OCI-LY7 (cell line): ENCODE results near the gene NVL. TPM values are rescaled to one million over a fixed set of nuclear protein-coding genes. Genes with fewer than 3 reads are reported as not detected.
A peak's percentile ranks its signal among the peaks of the same experiment; 100 is the strongest.

Experiments used
- BruUV-seq: library from RNA; stranded (reverse); fragments of 400-500 nt; replicated peaks from 2 replicates; lab custom pipeline; 2021; lab: Mats Ljungman, UMichigan
- CTCF ChIA-PET: fragments of 300-600 bp; sonication (Branson Sonifier 250); formaldehyde crosslinking; loops from one replicate; lab custom pipeline; 2022; ENCODE audit warnings: antibody characterized with exemption; ENCODE audit not compliant: unreplicated experiment; lab: Charles Lee
- POLR2A ChIA-PET: fragments of 300-600 bp; sonication (Branson Sonifier 250); formaldehyde crosslinking; loops from one replicate; lab custom pipeline; 2022; ENCODE audit warnings: antibody characterized with exemption; lab: Charles Lee
- DNase-seq: peaks from one replicate; pipeline ENCODE4 v3.0.0-alpha.2; 2015; ENCODE audit warnings: low spot score
- H2AFZ ChIP-seq: fragments of 200-600 bp; sonication (generic), shearing (Covaris generic); 2 replicates; pipeline ENCODE4 v1.6.1; 2014; ENCODE audit warnings: mild to moderate bottlenecking, antibody characterized with exemption, low read length, moderate library complexity
- H3K27ac ChIP-seq: fragments of 200-600 bp; sonication (generic); 2 replicates; pipeline ENCODE4 v1.5.1; 2014; ENCODE audit warnings: mixed run types, low read depth, mild to moderate bottlenecking, moderate library complexity, low read length, inconsistent platforms; ENCODE audit not compliant: poor library complexity, severe bottlenecking
- H3K36me3 ChIP-seq: fragments of 200-600 bp; sonication (generic); 2 replicates; pipeline ENCODE4 v1.6.1; 2014; ENCODE audit warnings: mild to moderate bottlenecking, antibody characterized with exemption, low read length, moderate library complexity, mixed read lengths; ENCODE audit not compliant: insufficient read depth
- H3K4me1 ChIP-seq: fragments of 200-600 bp; sonication (generic); 2 replicates; pipeline ENCODE4 v1.5.1; 2014; ENCODE audit warnings: mild to moderate bottlenecking, low read length; ENCODE audit not compliant: insufficient read depth, poor library complexity, severe bottlenecking
- H3K4me2 ChIP-seq: fragments of 200-600 bp; sonication (generic); 2 replicates; pipeline ENCODE4 v1.6.1; 2014; ENCODE audit warnings: mild to moderate bottlenecking, low read length
- H3K4me3 ChIP-seq: fragments of 200-600 bp; sonication (generic); 2 replicates; pipeline ENCODE4 v1.5.1; 2014; ENCODE audit warnings: mild to moderate bottlenecking, low read depth, low read length; ENCODE audit not compliant: poor library complexity, severe bottlenecking
- H3K79me2 ChIP-seq: fragments of 200-600 bp; sonication (generic); 2 replicates; pipeline ENCODE4 v1.6.1; 2016; ENCODE audit warnings: low read depth, mild to moderate bottlenecking, low read length, moderate library complexity, mixed read lengths; ENCODE audit not compliant: insufficient read depth
- H3K9me2 ChIP-seq: fragments of 200-600 bp; sonication (generic); 2 replicates; pipeline ENCODE4 v1.6.1; 2016; ENCODE audit warnings: mild to moderate bottlenecking, low read length, mixed read lengths; ENCODE audit not compliant: insufficient read depth
- H3K9me3 ChIP-seq: fragments of 200-600 bp; sonication (generic); 2 replicates; pipeline ENCODE4 v1.6.1; 2014; ENCODE audit warnings: mild to moderate bottlenecking, mixed run types, low read length, mixed read lengths
- H4K20me1 ChIP-seq: fragments of 200-600 bp; sonication (generic); 2 replicates; pipeline ENCODE4 v1.6.1; 2014; ENCODE audit warnings: mild to moderate bottlenecking, antibody characterized with exemption, low read length, moderate library complexity, mixed read lengths; ENCODE audit not compliant: insufficient read depth
- EZH2phosphoT487 ChIP-seq: fragments of 200-600 bp; sonication (generic); IDR thresholded peaks from 2 replicates; pipeline ENCODE4 v1.6.1; 2018; ENCODE audit warnings: low read depth, borderline replicate concordance, mild to moderate bottlenecking, mixed run types, antibody characterized with exemption, low read length, moderate library complexity, mixed read lengths
- intact Hi-C: fragments of 100-400 bp; cut with micrococcal nuclease; formaldehyde crosslinking; loops from one replicate; pipeline ENCODE4 v1.10.0; 2022; ENCODE audit not compliant: unreplicated experiment
- total RNA-seq, 2 experiments: library from RNA; depleted of rRNA in 1 of 2; stranded (reverse); fragments of >200 nt in 1 of 2; shearing (Covaris generic) in 1 of 2; gene quantifications; 2 replicates each; pipeline ENCODE4 v1.2.3, GENCODE V29; 2014 to 2022
- TF ChIP-seq, protein P1 (sequence below): fragments of 200-600 bp; sonication (generic); conservative IDR thresholded peaks from 2 replicates; pipeline ENCODE4 v1.5.1; 2014; ENCODE audit warnings: mild to moderate bottlenecking, antibody characterized with exemption, low read length, moderate library complexity, mixed read lengths

NVL gene
- total RNA-seq, 2 experiments from 2014 or later, result 31.6 to 43.0 TPM

DNA sequence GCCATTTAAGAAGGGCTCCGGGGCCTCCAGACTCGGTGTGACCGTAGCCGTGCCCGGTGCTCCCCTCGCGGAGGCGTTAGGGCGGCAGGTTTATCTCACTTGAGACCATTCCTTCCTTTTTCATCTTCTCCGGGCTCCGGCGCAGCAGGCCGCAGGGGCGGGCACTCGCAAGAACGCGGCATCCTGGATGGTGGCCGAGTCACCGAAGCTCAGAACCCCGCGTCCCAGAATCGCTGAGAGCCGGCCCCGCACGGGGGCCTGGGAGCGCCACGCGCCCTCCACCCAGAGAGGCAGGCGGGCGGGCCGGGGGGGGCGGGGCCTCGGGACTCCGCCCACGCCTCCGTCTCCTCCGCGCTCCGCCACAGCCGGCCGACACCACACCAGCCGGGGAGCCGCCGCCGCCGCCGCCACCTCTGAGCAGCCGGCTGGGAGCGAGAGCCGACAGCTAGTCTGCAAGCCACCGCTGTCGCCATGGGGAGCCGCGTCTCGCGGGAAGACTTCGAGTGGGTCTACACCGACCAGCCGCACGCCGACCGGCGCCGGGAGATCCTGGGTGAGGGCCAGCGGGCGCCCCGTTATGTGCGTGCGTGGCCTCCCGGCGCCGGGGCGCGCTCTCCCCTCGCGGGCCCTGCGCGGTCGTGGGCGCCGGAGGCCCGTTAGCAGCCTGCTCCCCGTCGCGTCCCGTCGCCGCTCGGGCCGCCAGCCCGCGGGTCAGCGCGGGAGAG, 146.9 kb downstream of the NVL start, which contains the start of gene DEGS1:
Gene DEGS1 (plus strand): TSS at position 375 of the 725 bp plus-strand sequence. CDS start 97 bp downstream, at position 472.
- intact Hi-C loops, result loop anchor here (2.0 to 10.0 kb wide), 6 partner anchors 62 to 338 kb away; partner anchors contain the start of genes FBXO28, TP53BP2 and WDR26
- no peaks in the 10 kb centered on the region for H4K20me1 ChIP-seq
- H3K36me3 ChIP-seq, result peaks cover 14% of the 10 kb centered on the region
- H3K27ac ChIP-seq, result peak within 1 kb of the TSS; percentile 96
- peak within 1 kb of the TSS; percentile 75 for H3K4me3 ChIP-seq
- no TSS peak for BruUV-seq
- ChIA-PET POLR2A (interaction anchor here (0.6 to 2.3 kb wide), 18 partner anchors 10 to 211 kb away, joined by 3 to 9 read pairs (median 4); no protein-coding TSS in a partner anchor), CTCF (no interaction called here)
- H3K9me2 ChIP-seq, result no peaks in the 10 kb centered on the region
- H3K9me3 ChIP-seq, result peaks cover 7% of the 10 kb centered on the region; the same call in 1 of the 2 replicates
- H2AFZ ChIP-seq, result peak within 1 kb of the TSS; percentile 96
- peaks cover 41% of the 10 kb centered on the region for H3K4me1 ChIP-seq
- peaks cover 47% of the 10 kb centered on the region for H3K79me2 ChIP-seq
- TF ChIP-seq, protein P1, sequence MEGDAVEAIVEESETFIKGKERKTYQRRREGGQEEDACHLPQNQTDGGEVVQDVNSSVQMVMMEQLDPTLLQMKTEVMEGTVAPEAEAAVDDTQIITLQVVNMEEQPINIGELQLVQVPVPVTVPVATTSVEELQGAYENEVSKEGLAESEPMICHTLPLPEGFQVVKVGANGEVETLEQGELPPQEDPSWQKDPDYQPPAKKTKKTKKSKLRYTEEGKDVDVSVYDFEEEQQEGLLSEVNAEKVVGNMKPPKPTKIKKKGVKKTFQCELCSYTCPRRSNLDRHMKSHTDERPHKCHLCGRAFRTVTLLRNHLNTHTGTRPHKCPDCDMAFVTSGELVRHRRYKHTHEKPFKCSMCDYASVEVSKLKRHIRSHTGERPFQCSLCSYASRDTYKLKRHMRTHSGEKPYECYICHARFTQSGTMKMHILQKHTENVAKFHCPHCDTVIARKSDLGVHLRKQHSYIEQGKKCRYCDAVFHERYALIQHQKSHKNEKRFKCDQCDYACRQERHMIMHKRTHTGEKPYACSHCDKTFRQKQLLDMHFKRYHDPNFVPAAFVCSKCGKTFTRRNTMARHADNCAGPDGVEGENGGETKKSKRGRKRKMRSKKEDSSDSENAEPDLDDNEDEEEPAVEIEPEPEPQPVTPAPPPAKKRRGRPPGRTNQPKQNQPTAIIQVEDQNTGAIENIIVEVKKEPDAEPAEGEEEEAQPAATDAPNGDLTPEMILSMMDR, result no peak
- TF ChIP-seq EZH2phosphoT487, result no peak
- peak; percentile 92 for DNase-seq
- H3K4me2 ChIP-seq, result peak within 1 kb of the TSS; percentile 66

DNA sequence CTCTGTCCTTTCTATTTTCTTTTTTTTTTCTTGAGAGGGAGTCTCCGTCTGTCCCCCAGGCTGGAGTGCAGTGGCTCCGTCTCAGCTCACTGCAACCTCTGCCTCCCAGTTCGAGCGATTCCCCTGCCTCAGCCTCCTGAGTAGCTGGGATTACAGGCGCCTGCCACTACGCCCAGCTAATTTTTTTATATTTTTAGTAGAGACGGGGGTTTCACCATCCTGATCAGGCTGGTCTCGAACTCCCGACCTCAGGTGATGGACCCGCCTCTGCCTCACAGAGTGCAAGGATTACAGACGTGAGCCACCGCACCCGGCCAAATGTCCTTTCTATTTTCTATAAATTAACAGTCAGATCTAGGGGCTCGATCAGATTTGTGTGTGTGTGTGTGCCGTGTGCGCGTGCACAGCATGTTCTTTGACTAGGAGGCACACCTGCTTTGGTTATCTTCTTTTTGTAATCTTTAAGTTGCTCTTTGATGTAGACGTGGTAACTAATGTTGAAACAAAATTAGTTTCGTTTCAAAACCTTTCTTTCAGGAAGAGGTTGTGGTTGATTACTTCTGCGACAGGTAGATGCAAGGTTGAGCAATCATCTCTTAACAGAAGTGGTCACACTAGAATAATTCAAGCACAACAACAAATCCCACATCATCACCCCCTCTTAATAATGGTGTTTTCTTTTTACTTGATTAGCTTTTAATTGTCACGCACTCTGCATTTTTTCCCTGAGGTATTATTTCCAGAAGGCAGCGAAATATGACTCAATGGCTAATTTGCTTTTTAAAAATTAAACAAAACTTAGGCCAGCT, 147.7 kb downstream of the NVL start:
- TF ChIP-seq, protein P1, result 0 out of 2 replicates have a peak, but pooled peaks have one; percentile 19
- no peak for TF ChIP-seq EZH2phosphoT487
- TSS peak; percentile 92 for BruUV-seq
- peaks cover under 1% of the 10 kb centered on the region; the same call in 1 of the 2 replicates for H3K9me3 ChIP-seq
- intact Hi-C loops, result loop anchor here (2.0 to 10.0 kb wide), 6 partner anchors 63 to 337 kb away; partner anchors contain the start of genes FBXO28, TP53BP2 and WDR26
- H3K36me3 ChIP-seq, result peaks cover 7% of the 10 kb centered on the region
- H2AFZ ChIP-seq, result peak overlapping the region; percentile 96
- peaks cover 39% of the 10 kb centered on the region for H3K79me2 ChIP-seq
- H3K27ac ChIP-seq, result peak overlapping the region; percentile 96
- H3K9me2 ChIP-seq, result no peaks in the 10 kb centered on the region
- H3K4me2 ChIP-seq, result peak overlapping the region; percentile 66
- ChIA-PET POLR2A (interaction anchor here (0.6 to 2.3 kb wide), 18 partner anchors 9 to 212 kb away, joined by 3 to 12 read pairs (median 4); no protein-coding TSS in a partner anchor), CTCF (no interaction called here)
- peak overlapping the region; percentile 75 for H3K4me3 ChIP-seq
- H3K4me1 ChIP-seq, result peaks cover 37% of the 10 kb centered on the region
- no peaks in the 10 kb centered on the region for H4K20me1 ChIP-seq
- DNase-seq, result peak; percentile 82
